ENCODE results near the gene PNISR.
"Not testable (repeated sequence)": the region's sequence is repeated elsewhere in the genome, so short reads cannot be mapped to it uniquely, and the experiment has no call there.

The PNISR gene, protein sequence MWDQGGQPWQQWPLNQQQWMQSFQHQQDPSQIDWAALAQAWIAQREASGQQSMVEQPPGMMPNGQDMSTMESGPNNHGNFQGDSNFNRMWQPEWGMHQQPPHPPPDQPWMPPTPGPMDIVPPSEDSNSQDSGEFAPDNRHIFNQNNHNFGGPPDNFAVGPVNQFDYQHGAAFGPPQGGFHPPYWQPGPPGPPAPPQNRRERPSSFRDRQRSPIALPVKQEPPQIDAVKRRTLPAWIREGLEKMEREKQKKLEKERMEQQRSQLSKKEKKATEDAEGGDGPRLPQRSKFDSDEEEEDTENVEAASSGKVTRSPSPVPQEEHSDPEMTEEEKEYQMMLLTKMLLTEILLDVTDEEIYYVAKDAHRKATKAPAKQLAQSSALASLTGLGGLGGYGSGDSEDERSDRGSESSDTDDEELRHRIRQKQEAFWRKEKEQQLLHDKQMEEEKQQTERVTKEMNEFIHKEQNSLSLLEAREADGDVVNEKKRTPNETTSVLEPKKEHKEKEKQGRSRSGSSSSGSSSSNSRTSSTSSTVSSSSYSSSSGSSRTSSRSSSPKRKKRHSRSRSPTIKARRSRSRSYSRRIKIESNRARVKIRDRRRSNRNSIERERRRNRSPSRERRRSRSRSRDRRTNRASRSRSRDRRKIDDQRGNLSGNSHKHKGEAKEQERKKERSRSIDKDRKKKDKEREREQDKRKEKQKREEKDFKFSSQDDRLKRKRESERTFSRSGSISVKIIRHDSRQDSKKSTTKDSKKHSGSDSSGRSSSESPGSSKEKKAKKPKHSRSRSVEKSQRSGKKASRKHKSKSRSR

DNA sequence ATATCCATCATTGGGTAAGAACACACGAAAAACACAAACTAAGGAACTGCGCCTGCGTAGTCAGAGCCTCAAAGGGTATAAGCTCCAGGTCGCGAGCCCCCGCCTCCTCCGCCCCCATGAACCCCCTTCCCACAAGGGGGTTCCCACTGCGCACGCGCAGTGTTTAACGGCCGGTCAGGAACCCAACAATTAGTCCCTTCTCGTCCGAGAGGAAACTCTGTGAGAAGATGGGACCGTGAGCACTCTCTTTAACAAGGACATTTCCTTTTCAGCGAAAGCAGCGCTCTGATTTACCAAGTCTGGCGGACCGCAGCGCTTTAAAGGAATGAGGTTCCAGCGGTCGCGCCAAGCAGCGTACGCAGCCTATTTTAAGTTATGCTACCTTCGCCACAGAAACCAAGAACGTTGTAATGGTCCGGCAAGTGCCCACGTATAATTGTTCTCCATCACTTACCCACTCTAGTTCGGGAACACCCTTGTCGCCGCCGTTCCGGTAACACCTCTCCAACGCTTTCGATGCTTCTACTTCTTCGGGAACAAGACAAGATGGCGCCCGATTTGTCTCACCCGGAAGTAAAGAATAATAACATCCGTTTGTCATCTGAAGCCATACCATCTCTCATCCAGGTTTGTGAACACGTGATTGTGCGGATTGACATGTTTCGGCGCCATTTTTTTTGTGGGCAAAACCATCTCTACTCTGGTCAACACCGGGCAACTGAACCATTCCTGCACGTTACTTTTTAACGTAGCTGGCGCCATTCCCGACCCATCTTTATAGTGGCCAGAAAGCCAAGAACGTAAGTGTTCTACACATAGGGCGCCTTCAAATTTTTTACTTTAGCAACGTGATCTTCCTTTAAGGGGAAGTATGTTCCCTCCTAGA, at the start of gene PNISR:
Gene PNISR (minus strand): TSS at position 548 of the 886 bp plus-strand sequence. CDS start 10,649 bp downstream, outside the sequence.
- DNase-seq, result peak; percentile 86

DNA sequence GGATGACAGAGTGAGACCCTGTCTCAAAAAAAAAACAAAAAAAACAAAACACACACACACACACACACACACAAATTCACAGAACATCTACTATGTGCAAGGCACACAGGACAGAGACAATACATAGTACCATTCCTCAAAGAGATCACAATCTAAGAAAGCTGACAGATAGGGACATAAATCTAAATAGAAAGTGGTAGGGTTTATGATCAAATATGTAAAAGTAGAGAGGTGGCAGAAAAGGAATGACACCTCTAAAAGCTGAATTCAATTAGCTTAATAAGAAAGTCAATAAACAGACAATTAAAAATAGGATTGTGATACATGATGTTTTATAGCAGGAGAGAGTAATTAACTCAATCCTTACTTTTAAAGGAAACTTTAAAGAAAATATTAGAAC, 48.6 kb upstream of the PNISR start:
- no peak for DNase-seq

DNA sequence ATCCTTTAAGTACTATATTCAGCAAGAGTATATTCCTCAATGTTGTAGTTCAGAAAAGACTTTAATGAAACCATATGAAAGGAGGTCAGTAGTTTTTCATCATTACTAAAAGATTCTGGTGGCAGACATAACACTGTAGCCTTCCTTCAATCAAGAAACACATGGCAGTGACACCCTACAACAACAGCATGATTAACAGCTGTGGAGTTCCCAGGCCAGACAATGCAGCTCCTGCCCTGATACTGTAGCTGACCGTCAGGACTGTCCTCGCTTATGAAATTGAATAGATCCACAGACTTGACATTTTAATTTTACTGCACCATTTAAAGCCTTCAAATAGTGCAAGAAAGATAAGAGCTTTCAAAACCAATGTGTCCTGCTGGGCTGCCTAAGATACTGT, 46.5 kb upstream of the PNISR start:
- no peak for DNase-seq

DNA sequence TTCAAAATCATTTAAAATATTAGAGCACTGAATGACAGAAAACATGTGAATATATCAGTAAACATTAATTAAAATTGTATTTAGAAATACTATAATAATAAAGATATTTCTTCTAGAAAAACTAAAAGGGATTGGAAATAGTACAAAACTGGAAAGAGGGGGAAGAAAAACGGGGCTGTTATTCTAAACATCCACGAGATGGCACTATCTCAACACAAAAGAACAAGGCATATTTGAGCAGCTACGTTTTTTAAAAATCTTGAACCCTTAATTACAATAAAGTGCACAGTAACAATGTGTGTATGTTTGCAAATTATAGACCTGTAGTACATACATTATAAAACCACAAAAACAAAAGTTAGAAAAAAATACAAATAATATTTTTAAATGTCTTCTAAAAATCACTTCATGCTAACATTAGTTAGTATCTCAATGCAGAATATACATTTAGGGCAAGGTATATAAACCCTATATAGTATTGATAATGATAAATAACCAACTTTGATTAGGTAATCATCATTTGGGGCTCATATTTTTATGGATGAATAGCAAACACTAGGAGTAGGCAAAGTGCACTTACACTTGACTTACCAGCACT, 42.5 kb upstream of the PNISR start:
- DNase-seq, result no peak

DNA sequence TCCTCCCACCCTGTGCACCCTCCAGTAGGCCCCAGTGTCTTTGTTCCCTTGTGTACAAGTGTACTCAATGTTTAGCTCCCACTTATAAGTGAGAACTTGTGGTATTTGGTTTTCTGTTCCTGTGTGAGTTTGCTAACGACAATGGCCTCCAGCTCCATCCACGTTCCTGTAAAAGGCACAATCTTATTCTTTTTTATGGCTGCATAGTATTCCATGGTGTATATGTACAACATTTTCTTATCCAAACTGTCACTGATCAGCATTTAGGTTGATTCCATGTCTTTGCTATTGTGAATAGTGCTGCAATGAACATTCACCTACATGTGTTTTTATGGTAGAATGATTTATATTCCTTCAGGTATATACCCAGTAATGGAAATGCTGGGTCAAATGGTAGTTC, 34.0 kb upstream of the PNISR start:
- DNase-seq, result not testable (repeated sequence)

DNA sequence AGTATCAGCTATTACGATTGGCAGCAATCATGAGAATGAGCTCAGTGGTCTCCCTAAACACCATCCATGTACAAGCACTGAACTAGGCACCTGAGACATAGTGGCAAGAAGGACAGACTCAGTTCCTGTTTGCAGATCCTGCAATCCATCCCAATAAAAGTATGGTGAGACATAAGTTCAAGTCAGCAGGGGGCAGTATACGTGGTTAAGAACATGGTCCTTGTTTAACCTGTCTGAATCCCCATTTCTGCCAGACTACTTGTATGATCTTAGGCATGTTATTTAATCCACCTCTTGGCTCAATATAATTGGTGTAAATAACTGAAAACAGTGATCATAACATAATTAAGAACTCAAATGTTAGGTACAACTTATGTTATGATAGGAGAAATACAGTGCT, 33.2 kb upstream of the PNISR start:
- peak; percentile 1 for DNase-seq

DNA sequence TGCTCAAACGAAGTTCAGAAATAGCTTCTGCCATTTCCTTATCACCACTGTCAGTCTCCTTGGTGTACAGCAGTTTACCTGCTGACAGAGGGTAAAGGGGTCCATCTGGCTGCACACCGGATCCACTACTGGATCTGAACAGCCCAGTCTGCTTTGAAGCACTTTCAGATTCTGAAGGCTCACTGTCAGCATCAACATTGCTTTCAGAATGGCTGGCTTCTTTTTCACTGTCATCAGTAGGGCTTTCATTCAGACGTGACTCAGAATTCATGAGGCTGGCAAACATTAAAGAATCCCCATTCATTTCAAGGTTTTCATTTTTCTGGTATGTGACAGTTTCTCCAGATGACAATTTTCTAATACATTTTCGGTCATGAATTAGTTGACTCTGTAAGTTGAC, 21.0 kb upstream of the PNISR start:
- DNase-seq, result no peak

DNA sequence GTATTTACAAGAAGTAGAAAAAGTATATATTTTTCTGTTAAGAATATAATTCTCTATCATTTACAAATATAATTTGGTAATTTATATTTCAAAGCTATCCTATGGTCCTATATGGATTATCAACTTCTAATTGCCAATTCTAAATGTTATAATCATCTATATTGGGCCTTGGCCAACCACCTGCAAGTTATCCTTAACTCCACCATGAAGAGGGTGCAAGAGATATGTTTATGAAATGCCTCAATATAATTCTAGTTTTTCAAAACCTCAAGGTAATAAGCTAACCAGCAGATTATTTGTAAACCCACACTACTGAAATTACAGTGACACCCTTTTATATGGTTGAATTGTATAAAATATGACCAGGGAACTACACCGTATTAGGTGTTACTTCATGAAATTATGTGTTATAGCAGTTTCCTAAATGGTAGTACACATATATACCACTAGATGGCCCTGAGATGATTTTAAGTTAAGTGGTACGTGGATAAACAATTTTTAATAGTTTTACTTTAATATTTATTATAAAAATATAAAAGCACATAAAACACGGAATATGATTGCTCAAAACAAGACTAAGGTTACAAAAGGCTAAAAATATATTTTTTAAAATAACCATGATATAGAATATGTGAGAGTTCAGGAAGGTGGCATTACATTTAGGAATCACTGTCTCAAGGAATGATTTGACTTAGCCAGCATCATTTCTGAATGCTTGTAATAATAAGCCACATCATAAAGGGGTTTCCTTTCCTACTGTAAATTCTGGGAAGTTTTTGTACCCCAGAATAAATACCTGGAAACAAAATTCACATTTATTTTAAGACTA, 9.8 kb upstream of the PNISR start:
- DNase-seq, result no peak

DNA sequence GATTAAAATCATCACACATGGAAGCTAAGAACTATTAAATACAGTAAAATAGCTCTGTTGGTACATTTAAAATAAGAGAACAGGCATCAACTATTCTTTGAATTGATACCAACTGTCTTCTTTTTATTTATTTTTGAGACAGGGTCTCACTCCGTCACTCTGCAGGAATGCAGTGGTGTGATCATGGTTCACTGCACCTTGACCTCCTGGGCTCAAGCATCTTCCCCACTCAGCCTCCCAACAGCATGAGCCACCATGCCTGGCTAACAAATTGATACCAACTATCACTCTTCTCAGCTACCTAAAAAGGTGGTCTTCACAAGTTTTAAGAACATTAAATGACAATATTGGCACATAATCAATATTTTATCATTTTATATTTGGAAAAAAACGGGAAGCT, 7.8 kb upstream of the PNISR start:
- DNase-seq, result no peak

DNA sequence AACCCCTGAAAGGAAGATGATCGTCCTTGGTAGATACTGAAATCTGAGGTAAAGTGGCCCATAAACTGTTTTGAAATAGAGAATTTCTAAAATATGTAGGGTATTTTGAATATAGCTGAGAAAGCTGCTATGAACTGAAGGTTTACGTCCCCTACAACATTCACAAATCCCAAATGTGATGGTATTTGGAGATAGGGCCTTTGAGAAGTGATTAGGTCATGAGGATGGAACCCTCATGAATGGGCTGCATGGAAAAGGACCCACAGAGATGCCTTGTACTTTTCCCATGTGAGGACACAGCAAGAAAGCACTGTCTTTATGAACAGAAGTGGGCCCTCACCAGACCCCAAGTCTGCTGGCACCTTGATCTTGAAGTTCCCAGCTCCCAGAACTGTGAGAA, 6.8 kb upstream of the PNISR start:
- no peak for DNase-seq

DNA sequence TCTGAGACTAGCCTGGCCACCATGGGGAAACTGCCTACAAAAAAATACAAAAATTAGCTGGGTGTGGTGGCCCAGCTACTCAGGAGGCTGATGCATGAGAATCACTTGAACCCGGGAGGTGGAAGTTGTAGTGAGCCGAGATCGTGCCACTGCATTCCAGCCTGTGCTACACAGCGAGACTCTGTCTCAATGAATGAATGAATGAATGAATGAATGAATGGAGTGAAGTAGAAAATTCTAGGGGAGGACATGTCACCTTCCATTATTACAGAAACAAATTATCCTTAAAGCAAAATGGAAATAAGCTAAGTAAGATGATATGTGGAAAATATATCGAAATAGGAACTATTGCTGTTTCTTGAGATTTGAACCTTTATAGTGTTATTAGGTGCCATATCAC, 2.9 kb upstream of the PNISR start:
- DNase-seq, result no peak

DNA sequence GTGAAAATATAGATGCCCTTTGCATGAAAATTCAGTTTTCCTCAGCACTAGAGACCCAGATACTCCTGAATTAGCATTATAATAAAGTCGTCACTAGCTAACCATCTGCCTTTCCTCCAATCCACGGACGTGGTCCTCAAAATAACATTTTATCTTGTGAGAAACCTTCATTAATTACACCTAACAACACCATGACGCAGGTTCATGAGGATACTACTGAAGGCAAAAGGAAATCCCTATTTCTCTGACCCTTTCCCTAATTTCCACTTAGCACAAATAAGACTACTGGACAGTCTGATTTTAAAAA, 1.3 kb upstream of the PNISR start:
- no peak for DNase-seq

DNA sequence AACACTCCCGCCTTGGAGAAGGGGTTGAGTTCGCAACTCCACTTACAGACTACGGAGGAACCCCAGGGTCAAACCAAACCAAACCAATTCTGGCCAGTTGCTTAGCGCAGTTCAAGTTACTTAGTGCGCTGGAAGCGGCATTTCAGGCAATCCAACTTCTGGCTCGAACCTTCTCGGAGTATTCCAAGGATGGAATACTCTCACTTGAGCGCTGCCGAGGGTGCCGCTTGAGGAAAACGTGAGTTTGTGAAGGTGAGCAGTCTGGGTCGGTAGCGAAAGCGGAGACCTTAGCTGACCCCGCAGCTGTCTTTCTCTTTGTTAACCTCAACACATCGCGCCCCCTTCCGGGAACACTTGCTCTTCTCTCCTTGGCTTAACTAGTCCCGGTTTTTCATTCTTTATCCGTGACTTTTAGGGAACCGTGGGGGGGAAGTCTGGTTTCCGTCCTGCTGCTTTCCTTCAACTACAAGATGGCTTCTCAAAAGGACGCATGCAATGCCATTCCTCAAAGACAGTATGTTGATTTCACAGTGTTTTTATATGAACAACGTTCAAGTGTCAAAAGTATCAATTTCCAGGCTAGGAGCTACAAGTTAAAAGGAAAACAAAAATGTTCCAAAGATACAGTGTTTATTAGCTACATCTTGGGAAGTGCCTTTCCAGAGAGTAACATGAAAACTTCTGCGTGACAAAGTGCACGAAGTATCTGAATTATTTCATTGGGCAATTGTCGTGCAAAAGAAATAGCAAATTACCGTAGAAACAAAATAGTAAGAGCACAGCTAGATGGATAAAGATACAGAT, 741 bp upstream of the PNISR start:
- DNase-seq, result peak; percentile 70

DNA sequence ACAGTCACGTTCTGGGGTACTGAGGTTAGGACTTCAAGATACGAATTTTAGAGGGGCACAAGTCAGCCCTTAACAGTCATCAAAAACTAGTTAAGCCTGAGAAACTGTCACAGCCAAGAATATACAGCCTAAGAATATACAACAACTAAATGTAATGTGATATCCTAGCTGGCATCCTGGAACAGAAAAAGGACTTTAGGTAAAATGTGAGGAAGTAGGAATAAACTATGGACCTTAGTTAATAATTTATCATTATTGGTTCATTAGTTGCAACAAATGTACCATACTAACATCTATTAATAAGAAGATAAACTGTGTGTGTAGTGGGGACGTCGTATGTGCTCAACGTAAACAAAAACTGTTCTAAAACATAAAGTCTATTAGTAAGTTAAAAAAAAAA, 1.1 kb downstream of the PNISR start:
- no peak for DNase-seq

DNA sequence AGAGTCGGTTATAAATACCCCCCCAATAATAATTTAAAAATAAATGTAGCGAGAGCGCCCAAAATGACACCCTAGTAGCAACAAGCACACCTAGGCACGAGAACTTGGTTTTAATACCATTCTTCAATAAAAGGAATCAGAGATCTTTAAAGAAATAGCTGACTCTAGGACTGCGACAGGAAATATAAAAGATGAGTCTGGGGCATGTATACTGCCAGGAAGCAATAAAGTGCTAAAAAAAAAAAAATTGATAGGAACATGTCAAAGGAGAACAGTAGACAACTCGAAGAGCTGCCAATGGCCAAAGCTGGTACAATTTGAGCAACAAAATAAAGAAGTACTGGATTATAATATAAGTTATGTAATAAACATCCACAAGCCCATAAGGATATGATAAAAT, 2.2 kb downstream of the PNISR start:
- no peak for DNase-seq

DNA sequence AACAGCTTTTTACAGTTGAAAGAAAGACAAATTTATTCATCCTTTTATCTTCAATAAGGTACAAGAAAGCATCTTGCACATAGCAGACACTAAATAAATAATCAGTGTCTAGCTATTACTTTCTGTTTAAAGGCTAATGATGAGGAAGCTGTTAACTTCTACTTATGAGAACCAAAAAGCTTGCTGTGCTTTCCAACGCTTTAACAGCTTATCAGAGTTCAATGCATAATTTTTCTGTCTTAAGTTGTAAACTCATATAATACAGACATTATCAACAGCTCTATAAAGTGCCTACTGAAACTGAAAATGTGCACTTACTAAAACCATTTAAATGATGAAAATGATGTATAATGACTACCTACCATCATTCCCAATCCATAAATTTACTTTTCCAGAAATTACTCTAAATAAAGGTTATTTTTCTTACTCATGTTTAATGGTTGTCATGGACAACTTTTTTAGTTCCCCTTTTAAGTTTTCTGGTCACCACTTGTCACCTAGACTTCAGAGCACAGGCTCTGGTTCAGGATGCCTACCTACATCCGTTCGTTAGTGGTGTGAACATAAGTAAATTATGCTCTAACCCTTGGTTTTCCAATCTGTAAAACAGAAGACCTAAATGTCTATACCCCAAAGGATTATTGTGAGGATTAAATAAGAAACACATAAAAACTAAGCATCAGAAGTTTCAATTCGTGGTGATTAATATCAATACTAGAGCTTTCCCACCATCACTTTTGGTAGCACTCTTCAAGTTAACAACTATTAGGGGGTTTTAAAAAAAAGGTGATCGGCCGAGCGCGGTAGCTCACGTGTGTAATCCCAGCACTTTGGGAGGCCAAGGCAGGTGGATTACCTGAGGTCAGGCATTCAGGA, 8.0 kb downstream of the PNISR start:
- DNase-seq, result no peak

DNA sequence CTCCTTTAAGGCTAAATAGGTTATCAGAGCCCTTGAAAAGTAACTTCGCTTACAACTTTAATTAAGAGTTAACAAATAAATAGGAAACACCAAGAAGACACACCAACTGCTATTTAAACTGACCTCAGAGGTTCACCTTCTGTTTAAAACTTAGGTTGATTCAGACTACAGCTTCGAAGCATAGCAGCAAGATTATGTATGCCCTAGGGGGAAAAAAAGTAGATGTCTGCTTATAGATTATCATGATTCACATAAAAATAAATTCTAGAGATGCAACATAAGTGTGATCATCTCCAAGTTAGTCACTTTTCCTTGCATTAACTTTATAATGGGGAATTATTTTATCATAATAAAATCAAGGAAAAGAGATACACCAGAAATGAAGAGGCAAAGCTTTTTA, 8.9 kb downstream of the PNISR start:
- DNase-seq, result no peak

DNA sequence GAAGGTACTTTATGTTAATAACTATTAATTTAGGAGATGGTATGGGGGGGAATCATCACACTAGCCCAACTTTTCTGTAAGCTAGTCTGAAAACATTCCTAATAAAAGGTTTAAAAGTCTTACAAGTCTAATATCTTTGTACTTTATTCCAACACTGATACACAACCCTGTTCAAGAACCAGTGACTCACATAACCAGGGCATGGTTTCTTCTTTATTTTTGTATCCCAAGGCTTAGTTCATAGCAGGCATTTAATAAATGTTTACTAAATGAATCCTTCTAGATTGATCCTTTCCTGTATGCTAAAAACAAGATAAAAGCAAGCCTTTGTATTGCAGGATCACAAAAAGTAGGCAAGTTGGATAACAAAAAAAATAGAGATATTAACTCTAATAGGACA, 9.7 kb downstream of the PNISR start:
- DNase-seq, result no peak

DNA sequence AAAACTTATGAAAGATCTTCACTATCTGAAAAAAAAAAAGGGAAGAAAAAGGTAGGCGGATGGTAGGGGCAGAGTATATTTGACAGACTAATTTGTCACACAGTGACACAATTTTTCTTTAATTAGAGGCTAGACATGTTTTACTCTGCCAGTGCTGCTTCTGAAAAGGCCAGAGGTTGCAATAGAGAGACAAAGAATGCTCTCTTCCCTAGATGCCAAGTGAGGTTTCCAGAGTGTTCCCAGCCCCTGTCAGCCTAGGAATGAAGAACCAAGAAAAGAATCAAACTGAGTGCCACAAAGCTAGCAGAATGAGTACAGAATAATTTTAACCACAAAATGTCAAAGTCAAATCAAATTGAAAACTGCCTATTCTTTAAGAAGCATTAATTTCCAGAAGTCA, 13.0 kb downstream of the PNISR start:
- no peak for DNase-seq

DNA sequence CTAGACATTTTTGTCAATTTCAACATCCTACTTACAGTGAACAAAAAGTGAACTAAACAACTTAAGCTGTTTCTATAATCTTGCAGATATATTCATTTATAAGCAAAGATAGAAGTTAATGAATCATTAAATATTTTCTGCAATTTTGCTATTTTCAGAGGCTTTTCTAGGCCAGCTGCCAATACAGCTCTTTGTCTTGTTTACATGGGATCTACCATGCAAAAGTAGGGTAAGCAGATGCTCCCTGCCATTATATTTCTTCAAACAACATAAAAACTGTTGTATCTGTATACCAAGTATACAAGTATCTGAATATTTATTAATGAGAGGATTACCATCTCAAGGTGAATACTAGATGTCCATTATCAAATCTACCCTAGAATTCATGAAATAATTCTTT, 15.4 kb downstream of the PNISR start:
- no peak for DNase-seq
